NB4 (cell line): Measurements from ENCODE around the gene CD8B2.
"Not testable (repeated sequence)": the region's sequence is repeated elsewhere in the genome, so short reads cannot be mapped to it uniquely, and the experiment has no call there.

ENCODE experiments used
- POLR2A ChIP-seq: IDR thresholded peaks from 2 replicates; pipeline ENCODE4 v1.6.1; 2011; ENCODE audit warnings: mild to moderate bottlenecking; ENCODE audit not compliant: insufficient read length; ENCODE audit errors: extremely low read depth
- TF ChIP-seq, protein P1 (sequence below): IDR thresholded peaks from one replicate; pipeline ENCODE4 v1.5.1; 2012; ENCODE audit warnings: low read depth, low read length

- TF ChIP-seq, protein P1, sequence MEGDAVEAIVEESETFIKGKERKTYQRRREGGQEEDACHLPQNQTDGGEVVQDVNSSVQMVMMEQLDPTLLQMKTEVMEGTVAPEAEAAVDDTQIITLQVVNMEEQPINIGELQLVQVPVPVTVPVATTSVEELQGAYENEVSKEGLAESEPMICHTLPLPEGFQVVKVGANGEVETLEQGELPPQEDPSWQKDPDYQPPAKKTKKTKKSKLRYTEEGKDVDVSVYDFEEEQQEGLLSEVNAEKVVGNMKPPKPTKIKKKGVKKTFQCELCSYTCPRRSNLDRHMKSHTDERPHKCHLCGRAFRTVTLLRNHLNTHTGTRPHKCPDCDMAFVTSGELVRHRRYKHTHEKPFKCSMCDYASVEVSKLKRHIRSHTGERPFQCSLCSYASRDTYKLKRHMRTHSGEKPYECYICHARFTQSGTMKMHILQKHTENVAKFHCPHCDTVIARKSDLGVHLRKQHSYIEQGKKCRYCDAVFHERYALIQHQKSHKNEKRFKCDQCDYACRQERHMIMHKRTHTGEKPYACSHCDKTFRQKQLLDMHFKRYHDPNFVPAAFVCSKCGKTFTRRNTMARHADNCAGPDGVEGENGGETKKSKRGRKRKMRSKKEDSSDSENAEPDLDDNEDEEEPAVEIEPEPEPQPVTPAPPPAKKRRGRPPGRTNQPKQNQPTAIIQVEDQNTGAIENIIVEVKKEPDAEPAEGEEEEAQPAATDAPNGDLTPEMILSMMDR, result not testable (repeated sequence)
- not testable (repeated sequence) for TF ChIP-seq POLR2A
These were observed 9.5 kb upstream of the CD8B2 start for GRCh38 chr2:106477647-106478046.
